Body of pancreas (tissue), 4 donors: Measurements from ENCODE around the gene CREM. TPM values are rescaled to one million over a fixed set of nuclear protein-coding genes. Genes with fewer than 3 reads are reported as not detected.

Source experiments
- ATAC-seq: fragments of 150-250 bp; one replicate; pipeline ENCODE4 v1.9.1; 2016
- DNase-seq, 4 donors: peaks; one replicate each; pipeline ENCODE4 v3.0.0-alpha.2; 2019
- H3K27ac ChIP-seq, 4 donors: fragments of 200-600 bp; sonication (generic); 1 replicate in 3 of 4; 2 replicates in 1 of 4; pipeline versions ENCODE4 v1.5.1 to v1.6.1; 2016 to 2019; ENCODE audit warnings: mild to moderate bottlenecking in 1 of 4, mixed read lengths in 1 of 4, moderate library complexity in 1 of 4
- H3K27me3 ChIP-seq, 2 donors: fragments of 200-600 bp; sonication (generic); one replicate each; pipeline ENCODE4 v1.6.0; 2016; ENCODE audit warnings: mild to moderate bottlenecking in 1 of 2
- H3K36me3 ChIP-seq, 2 donors: fragments of 200-600 bp; sonication (generic); replicated peaks in 1 of 2; 2 replicates each; pipeline ENCODE4 v1.5.1; 2016; ENCODE audit warnings: low read depth in 2 of 2; ENCODE audit not compliant: insufficient read depth in 1 of 2
- H3K4me1 ChIP-seq: fragments of 200-600 bp; sonication (generic); one replicate; pipeline ENCODE4 v1.6.0; 2016
- H3K4me3 ChIP-seq, 2 donors: fragments of 200-600 bp; sonication (generic); 1 replicate in 1 of 2; 2 replicates in 1 of 2; pipeline ENCODE4 v1.5.1; 2016 to 2019
- H3K9me3 ChIP-seq, 3 donors: fragments of 200-600 bp; sonication (generic); 1 replicate in 2 of 3; 2 replicates in 1 of 3; pipeline ENCODE4 v1.5.1; 2016
- CTCF ChIP-seq, 7 experiments: fragments of 450-650 bp in 4 of 7; fragments of 200-600 bp in 3 of 7; sonication (generic) in 3 of 7; IDR thresholded peaks; one replicate each; pipeline ENCODE4 v1.5.1; 2016 to 2019; ENCODE audit warnings: antibody characterized with exemption in 7 of 7
- POLR2A ChIP-seq, 3 donors: fragments of 450-650 bp; IDR thresholded peaks; one replicate each; pipeline ENCODE4 v1.6.1; 2016; ENCODE audit warnings: antibody characterized with exemption in 3 of 3, mild to moderate bottlenecking in 2 of 3
- WGBS, 2 donors: methylation state at CpG; one replicate each; pipeline ENCODE4 v1.1.5; 2017; 5-methylcytosine and 5-hydroxymethylcytosine counted together
- intact Hi-C: fragments of 100-400 bp; cut with DNase I; formaldehyde crosslinking; loops from one replicate; pipeline ENCODE4 v1.15.1; 2023
- total RNA-seq, 2 donors: library from RNA; depleted of rRNA; stranded (reverse); fragments of >200 nt; gene quantifications; one replicate each; pipeline ENCODE4 v1.1.0, GENCODE V29; 2016

Gene CREM
- total RNA-seq, 2 donors from 2014 or later: 10.5 to 26.7 TPM

GRCh38 chr10:35192645-35193249 lies 66.1 kb downstream of the CREM start:
- no peak for DNase-seq
- H3K27me3 ChIP-seq: no peaks in the 10 kb centered on the region
- H3K27ac ChIP-seq: no peak overlapping the region
- intact Hi-C loops: no loop called here
- H3K4me1 ChIP-seq: peaks cover 12% of the 10 kb centered on the region
- TF ChIP-seq POLR2A (IDR thresholded peaks at IDR 0.05) (no peak), CTCF (IDR thresholded peaks at IDR 0.05) (no peak)
- WGBS, 2 donors: 48 to 89% methylated on average over 3 of the region's 3 CpGs
- no peak overlapping the region for H3K4me3 ChIP-seq
- no peaks in the 10 kb centered on the region for H3K36me3 ChIP-seq
- ATAC-seq: no peak
- no peaks in the 10 kb centered on the region for H3K9me3 ChIP-seq

- no peaks in the 10 kb centered on the region for H3K36me3 ChIP-seq
- DNase-seq: no peak
- H3K27me3 ChIP-seq: no peaks in the 10 kb centered on the region
- intact Hi-C loops: no loop called here
- H3K27ac ChIP-seq: peak overlapping the region in 1 of 4 donors; percentile 93
- H3K4me1 ChIP-seq: peaks cover 12% of the 10 kb centered on the region
- H3K9me3 ChIP-seq: no peaks in the 10 kb centered on the region
- no peak for ATAC-seq
- TF ChIP-seq POLR2A (IDR thresholded peaks at IDR 0.05) (no peak), CTCF (IDR thresholded peaks at IDR 0.05) (no peak)
- H3K4me3 ChIP-seq: no peak overlapping the region
Measured at GRCh38 chr10:35194471-35194870, 67.8 kb downstream of the CREM start.

GRCh38 chr10:35194906-35195305 lies 68.3 kb downstream of the CREM start:
- no peaks in the 10 kb centered on the region for H3K36me3 ChIP-seq
- ATAC-seq: no peak
- intact Hi-C loops: no loop called here

GRCh38 chr10:35195361-35196306 lies 69.0 kb downstream of the CREM start:
- Histone ChIP-seq H3K4me1 (peaks cover 12% of the 10 kb centered on the region), H3K4me3 (peak overlapping the region in 1 of 2 donors; percentile 1), H3K27ac (peak overlapping the region; percentile 76 to 93 (median 90)), H3K9me3 (no peaks in the 10 kb centered on the region), H3K36me3 (no peaks in the 10 kb centered on the region), H3K27me3 (no peaks in the 10 kb centered on the region)
- ATAC-seq (peak; percentile 93), DNase-seq (peak; percentile 61 to 87 (median 70))
- TF ChIP-seq POLR2A (IDR thresholded peaks at IDR 0.05) (peak in 2 of 3 donors; percentile 54 to 61), CTCF (IDR thresholded peaks at IDR 0.05) (peak; percentile 79 to 96 (median 85))
- 1% methylated on average over 15 of the region's 15 CpGs for WGBS, 2 donors
- intact Hi-C loops: no loop called here

More at GRCh38 chr10:35194906-35195305, 68.3 kb downstream of the CREM start:
- Histone ChIP-seq H3K4me1 (peaks cover 12% of the 10 kb centered on the region), H3K4me3 (no peak overlapping the region), H3K27me3 (no peaks in the 10 kb centered on the region), H3K27ac (peak overlapping the region; percentile 76 to 93 (median 90)), H3K9me3 (no peaks in the 10 kb centered on the region)
- 80 to 83% methylated on average over 1 of the region's 1 CpG for WGBS, 2 donors
- no peak for TF ChIP-seq CTCF (IDR thresholded peaks at IDR 0.05)
- no peak for TF ChIP-seq POLR2A (IDR thresholded peaks at IDR 0.05)
- DNase-seq: peak in 1 of 4 donors; percentile 5
